K562 (cell line): Measurements from ENCODE around the gene VSIG10. TPM values are rescaled to one million over a fixed set of nuclear protein-coding genes. Genes with fewer than 3 reads are reported as not detected.
A peak's percentile ranks its signal among the peaks of the same experiment; 100 is the strongest.
"Not testable (repeated sequence)": the region's sequence is repeated elsewhere in the genome, so short reads cannot be mapped to it uniquely, and the experiment has no call there.

Experiments
- ATAC-seq: fragments of 200-7000 bp; cut with Tn5 transposase; 3 replicates; pipeline ENCODE4 v1.9.1; 2020; ENCODE audit warnings: moderate library complexity
- BruUV-seq: library from RNA; stranded (reverse); fragments of 400-500 nt; replicated peaks from 2 replicates; lab custom pipeline; 2021; lab: Mats Ljungman, UMichigan
- CTCF ChIA-PET: fragments of 300-600 bp; formaldehyde crosslinking; extraction: SDS; loops from one replicate; lab custom pipeline; 2021; ENCODE audit warnings: low intra/inter-chr PET ratio; lab: Yijun Ruan, JAX
- POLR2A ChIA-PET: fragments of 300-600, 350-650 bp; sonication (Branson Sonifier 250); formaldehyde crosslinking; extraction: SDS; loops from one replicate; lab custom pipeline; 2021; ENCODE audit warnings: antibody characterized with exemption, inconsistent platforms; lab: Yijun Ruan, JAX
- DNase-seq, 4 experiments: peaks; one replicate each; pipeline versions ENCODE4 v3.0.0 to v3.0.0-alpha.2; 2011 to 2018; ENCODE audit warnings: low spot score in 3 of 4, mixed read lengths in 3 of 4; ENCODE audit errors: extremely low read depth in 1 of 4
- FAIRE-seq: peaks from 2 replicates; lab custom pipeline; 2011; peaks lifted over from hg19 to GRCh38; lab: Jason Lieb, UNC
- H2AFZ ChIP-seq: 2 replicates; pipeline ENCODE4 v1.6.0; 2011; ENCODE audit warnings: low read depth, low read length, control low read depth, inconsistent platforms
- H3K27ac ChIP-seq: fragments of 200-600 bp; 3 replicates; pipeline ENCODE4 v1.8.0; 2011; ENCODE audit warnings: low read depth, mild to moderate bottlenecking, control low read depth, inconsistent platforms, low read length, moderate library complexity, mixed read lengths; ENCODE audit errors: extremely low read depth
- H3K27me3 ChIP-seq, 2 experiments: fragments of 300-600 bp in 1 of 2; 2 replicates in 1 of 2; 3 replicates in 1 of 2; pipeline versions ENCODE4 v1.6.0 to v1.8.0; 2011; ENCODE audit warnings: inconsistent platforms in 2 of 2, low read length in 2 of 2, mild to moderate bottlenecking in 1 of 2, mixed read lengths in 1 of 2, moderate library complexity in 1 of 2; ENCODE audit not compliant: control insufficient read depth in 2 of 2, insufficient read depth in 2 of 2
- H3K36me3 ChIP-seq: fragments of 300-600 bp; 3 replicates; pipeline ENCODE4 v1.8.0; 2011; ENCODE audit warnings: mild to moderate bottlenecking, low read length, inconsistent platforms; ENCODE audit not compliant: control insufficient read depth, insufficient read depth
- H3K4me1 ChIP-seq, 2 experiments: fragments of 200-600 bp in 1 of 2; replicated peaks in 1 of 2; 2 replicates in 1 of 2; 3 replicates in 1 of 2; pipeline versions ENCODE4 v1.5.1 to v1.8.0; 2011; ENCODE audit warnings: inconsistent platforms in 2 of 2, low read length in 2 of 2, mild to moderate bottlenecking in 1 of 2, mixed read lengths in 1 of 2, moderate library complexity in 1 of 2; ENCODE audit not compliant: control insufficient read depth in 2 of 2, insufficient read depth in 2 of 2
- H3K4me2 ChIP-seq: 2 replicates; pipeline ENCODE4 v1.6.1; 2011; ENCODE audit warnings: low read length, control low read depth, inconsistent platforms, mixed read lengths; ENCODE audit not compliant: insufficient read depth
- H3K4me3 ChIP-seq: fragments of 200-600 bp; sonication (generic), shearing (Covaris generic); 2 replicates; pipeline ENCODE4 v1.5.1; 2016; ENCODE audit warnings: control low read depth, inconsistent platforms
- H3K79me2 ChIP-seq: fragments of 200-600 bp; 3 replicates; pipeline ENCODE4 v1.8.0; 2011; ENCODE audit warnings: low read length, inconsistent platforms; ENCODE audit not compliant: control insufficient read depth, insufficient read depth
- H3K9ac ChIP-seq, 2 experiments: 2 replicates each; pipeline versions ENCODE4 v1.6.0 to v1.6.1; 2011; ENCODE audit warnings: low read depth in 2 of 2, low read length in 2 of 2, control low read depth in 1 of 2, inconsistent platforms in 1 of 2, mild to moderate bottlenecking in 1 of 2, mixed read lengths in 1 of 2; ENCODE audit not compliant: insufficient read depth in 1 of 2
- H3K9me1 ChIP-seq: one replicate; pipeline ENCODE4 v1.6.0; 2011; ENCODE audit warnings: inconsistent platforms, mild to moderate bottlenecking, low read length, moderate library complexity; ENCODE audit not compliant: control insufficient read depth, insufficient read depth
- H3K9me3 ChIP-seq: replicated peaks from 2 replicates; pipeline ENCODE4 v1.5.1; 2011; ENCODE audit warnings: low read depth, low read length, inconsistent platforms; ENCODE audit not compliant: control insufficient read depth, insufficient read depth
- H4K20me1 ChIP-seq: replicated peaks from 2 replicates; pipeline ENCODE4 v1.6.1; 2011; ENCODE audit warnings: low read length, inconsistent platforms, mixed read lengths; ENCODE audit not compliant: control insufficient read depth, insufficient read depth
- BCLAF1 ChIP-seq, 2 experiments: fragments of 450-650 bp in 1 of 2; IDR thresholded peaks; 2 replicates each; pipeline ENCODE4 v1.6.1; 2011 to 2017; ENCODE audit warnings: low read depth in 2 of 2, antibody characterized with exemption in 1 of 2, borderline replicate concordance in 1 of 2, low read length in 1 of 2, mild to moderate bottlenecking in 1 of 2, mixed read lengths in 1 of 2; ENCODE audit not compliant: control insufficient read depth in 1 of 2
- BCOR ChIP-seq: fragments of 450-650 bp; IDR thresholded peaks from 2 replicates; pipeline ENCODE4 v1.6.1; 2016
- KDM1A ChIP-seq, 2 experiments: fragments of 450-650 bp; IDR thresholded peaks; 2 replicates each; pipeline ENCODE4 v1.6.1; 2016; ENCODE audit warnings: mild to moderate bottlenecking in 2 of 2
- MLX ChIP-seq, 2 experiments: fragments of 450-650 bp in 1 of 2; sonication (generic) in 1 of 2; formaldehyde crosslinking; conservative IDR thresholded peaks; 2 replicates each; pipeline versions ENCODE4 v1.4.0 to v1.8.1; 2020 to 2022; ENCODE audit warnings: mild to moderate bottlenecking in 1 of 2, missing genetic modification reagents in 1 of 2
- PHB2 ChIP-seq: fragments of 450-650 bp; IDR thresholded peaks from 2 replicates; pipeline ENCODE4 v1.6.1; 2017; ENCODE audit warnings: low read depth
- RBM34 ChIP-seq: fragments of 200-400 bp; formaldehyde crosslinking; IDR thresholded peaks from 2 replicates; pipeline ENCODE4 v1.6.1; 2018; ENCODE audit warnings: low read length, borderline replicate concordance; ENCODE audit not compliant: insufficient read depth
- SMARCE1 ChIP-seq: fragments of 450-650 bp; IDR thresholded peaks from 2 replicates; pipeline ENCODE4 v1.7.1; 2016; ENCODE audit warnings: mild to moderate bottlenecking
- SMC3 ChIP-seq: conservative IDR thresholded peaks from 2 replicates; pipeline ENCODE4 v1.6.1; 2011; ENCODE audit warnings: low read depth, low read length, improper control_type of control experiment; ENCODE audit not compliant: insufficient read depth
- ZNF146 ChIP-seq: IDR thresholded peaks from one replicate; pipeline ENCODE4 v1.6.1; 2018; ENCODE audit warnings: missing compliant biosample characterization; ENCODE audit not compliant: unreplicated experiment
- ZNF23 ChIP-seq: fragments of 250-450 bp; sonication (Bioruptor Pico); IDR thresholded peaks from 2 replicates; pipeline ENCODE4 v1.4.0; 2020; ENCODE audit warnings: mild to moderate bottlenecking
- ZNF644 ChIP-seq: fragments of 200-800 bp; sonication (Bioruptor generic); IDR thresholded peaks from 2 replicates; pipeline ENCODE4 v1.6.1; 2016; ENCODE audit warnings: low read depth, missing genetic modification characterization, missing compliant biosample characterization
- WGBS: fragments of 100-300 bp; shearing (Covaris generic); methylation state at CpG from one replicate; pipeline ENCODE4 v1.1.6; 2016; ENCODE audit warnings: low coverage, mixed read lengths; ENCODE audit not compliant: insufficient coverage; ENCODE audit errors: missing lambda C conversion rate; 5-methylcytosine and 5-hydroxymethylcytosine counted together
- in situ Hi-C: fragments of 300-500 bp; cut with MboI; formaldehyde crosslinking; loops from 4 replicates; pipeline ENCODE4 v1.15.0; 2018; ENCODE audit warnings: inconsistent platforms, mixed read lengths
- intact Hi-C: fragments of 100-400 bp; cut with micrococcal nuclease; formaldehyde crosslinking; loops from 2 replicates; pipeline ENCODE4 v1.14.2; 2022
- polyA plus RNA-seq, 8 experiments: library from polyadenylated mRNA; depleted of rRNA in 4 of 8; stranded (reverse) in 5 of 8; unstranded in 3 of 8; fragments of >200 nt; fragmentation: Nextera tagmentation in 2 of 8; fragmentation: Illumina TruSeq in 1 of 8; extraction: Ambion mirVana in 2 of 8; extraction: Trizol in 1 of 8; gene quantifications; 2 replicates each; pipeline versions ENCODE4 v1.2.1 to v1.2.3, GENCODE V29; 2011 to 2014; ENCODE audit warnings: inconsistent platforms in 1 of 8, missing spikeins in 1 of 8
- total RNA-seq, 7 experiments: library from RNA; depleted of rRNA in 6 of 7; stranded (reverse); fragments of >200 nt in 6 of 7; fragmentation: Illumina TruSeq in 2 of 7; extraction: Trizol in 2 of 7; gene quantifications; 2 replicates each; pipeline versions ENCODE4 v1.2.1 to v1.2.3, GENCODE V29; 2011 to 2021; ENCODE audit warnings: low replicate concordance in 1 of 7

Gene VSIG10
- total and polyA plus RNA-seq, 9 of the 15 experiments (the other 6 are each of a cell fraction or from before 2014, with no cell fraction given): 4.1 to 8.8 (median 4.7) TPM

GRCh38 chr12:118129436-118129835 lies 25.6 kb upstream of the VSIG10 start:
- H3K9ac ChIP-seq, BruUV-seq, H3K4me1 ChIP-seq, H3K27ac ChIP-seq, CTCF ChIA-PET, H3K36me3 ChIP-seq, H4K20me1 ChIP-seq, H2AFZ ChIP-seq, DNase-seq, in situ Hi-C loops, H3K4me3 ChIP-seq, H3K9me1 ChIP-seq, H3K4me2 ChIP-seq, intact Hi-C loops, H3K27me3 ChIP-seq, FAIRE-seq, H3K79me2 ChIP-seq, H3K9me3 ChIP-seq, POLR2A ChIA-PET, ATAC-seq: not testable (repeated sequence)
- TF ChIP-seq ZNF146 (peak; percentile 82), BCOR (peak; percentile 71), KDM1A (IDR thresholded peaks at IDR 0.05) (0 out of 4 replicates have a peak, but pooled peaks of 1 of the 2 experiments have one; percentile 33)
- whole genome bisulfite sequencing: 41% methylated on average over 5 of the region's 5 CpGs

- CTCF ChIA-PET: no interaction called here
- no peaks in the 10 kb centered on the region for H3K36me3 ChIP-seq
- H3K27ac ChIP-seq: no peak overlapping the region
- no peaks in the 10 kb centered on the region for H4K20me1 ChIP-seq
- TF ChIP-seq ZNF644: no peak
- no peak for TF ChIP-seq BCLAF1 (IDR thresholded peaks at IDR 0.05; ENCODE audit: borderline replicate concordance in 1 of 2, control insufficient read depth in 1 of 2, low read depth in 2 of 2, low read length in 1 of 2)
- TF ChIP-seq RBM34: no peak
- no peak for TF ChIP-seq PHB2
- no peak for TF ChIP-seq ZNF23 (CRISPR knock-in tag)
- TF ChIP-seq SMC3: no peak
- TF ChIP-seq MLX (CRISPR knock-in tag; conservative IDR thresholded peaks at IDR 0.05): no peak
- no peak for TF ChIP-seq SMARCE1
- DNase-seq: no peak
- intact Hi-C loops: no loop called here
- H3K4me2 ChIP-seq: no peak overlapping the region
- POLR2A ChIA-PET: interaction anchor here (0.6 kb wide), 2 partner anchors 157 to 837 kb away, joined by 3 to 4 read pairs; no protein-coding TSS in a partner anchor
- H3K9me1 ChIP-seq: no peaks in the 10 kb centered on the region
- peaks cover 4% of the 10 kb centered on the region in 2 experiments; a peak in 4 of 5 replicates for H3K4me1 ChIP-seq
- 49% methylated on average over 5 of the region's 5 CpGs for WGBS
- no peak for ATAC-seq
- no peaks in the 10 kb centered on the region for H3K9me3 ChIP-seq
- H3K79me2 ChIP-seq: no peaks in the 10 kb centered on the region
- no peaks in the 10 kb centered on the region for H3K27me3 ChIP-seq
- FAIRE-seq: no peak
- H2AFZ ChIP-seq: no peak overlapping the region
- no peak overlapping the region for H3K4me3 ChIP-seq
- no peak overlapping the region for H3K9ac ChIP-seq
- no TSS peak for BruUV-seq
- in situ Hi-C loops: no loop called here
Observed at GRCh38 chr12:118127867-118128266, 24.1 kb upstream of the VSIG10 start.
